Measurements from ENCODE around the gene ZGPAT. TPM values are rescaled to one million over a fixed set of nuclear protein-coding genes. Genes with fewer than 3 reads are reported as not detected.
A peak's percentile ranks its signal among the peaks of the same experiment; 100 is the strongest.
"Not testable (repeated sequence)": the region's sequence is repeated elsewhere in the genome, so short reads cannot be mapped to it uniquely, and the experiment has no call there.

The ZGPAT gene
- total RNA-seq, 1 donor from 2014 or later = 38.1 TPM

- Mint-ChIP-seq H3K27ac (no peak overlapping the region), H3K9me3 (no peaks in the 10 kb centered on the region), H3K4me1 (no peaks in the 10 kb centered on the region), H3K27me3 (peaks cover 9% of the 10 kb centered on the region), H3K36me3 (ENCODE audit: low read depth) (no peaks in the 10 kb centered on the region), H3K4me3 (no peak overlapping the region)
- DNase-seq = no peak
- intact Hi-C loops (cut with micrococcal nuclease) = no loop called here
Measured at GRCh38 chr20:63766695-63767426, 59.0 kb downstream of the ZGPAT start.

DNA sequence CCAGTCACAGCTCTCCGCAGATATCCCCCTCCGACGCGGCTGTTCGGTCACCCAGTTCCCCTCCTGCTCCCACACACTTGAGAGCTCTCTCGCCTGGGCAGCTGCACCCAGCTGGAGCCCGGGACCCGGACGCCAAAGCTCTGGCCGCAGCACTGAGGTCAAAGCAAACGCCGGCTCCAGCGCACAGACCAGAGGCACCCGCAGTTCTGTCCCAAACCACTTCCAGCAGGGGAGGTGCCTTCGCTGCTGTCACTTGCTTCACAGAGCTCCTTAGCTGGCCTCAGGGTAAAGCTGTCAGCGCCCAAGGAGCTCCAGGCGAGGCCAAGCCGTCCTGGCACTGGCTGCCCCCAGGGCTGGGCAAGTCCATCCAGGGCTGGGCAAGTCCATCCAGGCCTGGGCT, 59.6 kb downstream of the ZGPAT start:
- no peak overlapping the region for H3K4me3 Mint-ChIP-seq
- intact Hi-C loops (cut with micrococcal nuclease) = no loop called here
- H3K4me1 Mint-ChIP-seq = no peaks in the 10 kb centered on the region
- no peaks in the 10 kb centered on the region for H3K9me3 Mint-ChIP-seq
- no peak overlapping the region for H3K27ac Mint-ChIP-seq
- DNase-seq = no peak
- peaks cover 7% of the 10 kb centered on the region for H3K27me3 Mint-ChIP-seq
- no peaks in the 10 kb centered on the region for H3K36me3 Mint-ChIP-seq (ENCODE audit: low read depth)

- DNase-seq = no peak
- intact Hi-C loops (cut with micrococcal nuclease) = no loop called here
Measured at GRCh38 chr20:63767886-63768285, 60.0 kb downstream of the ZGPAT start.

GRCh38 chr20:63768591-63769515, 61.0 kb downstream of the ZGPAT start:
- intact Hi-C loops (cut with micrococcal nuclease) = no loop called here
- Mint-ChIP-seq H3K27me3 (peaks cover 2% of the 10 kb centered on the region), H3K4me1 (no peaks in the 10 kb centered on the region), H3K4me3 (no peak overlapping the region), H3K27ac (no peak overlapping the region), H3K36me3 (ENCODE audit: low read depth) (no peaks in the 10 kb centered on the region), H3K9me3 (no peaks in the 10 kb centered on the region)
- DNase-seq = no peak

More at GRCh38 chr20:63767886-63768285, 60.0 kb downstream of the ZGPAT start:
- no peak overlapping the region for H3K27ac Mint-ChIP-seq
- no peaks in the 10 kb centered on the region for H3K36me3 Mint-ChIP-seq (ENCODE audit: low read depth)
- no peaks in the 10 kb centered on the region for H3K4me1 Mint-ChIP-seq
- H3K27me3 Mint-ChIP-seq = peaks cover 6% of the 10 kb centered on the region
- no peak overlapping the region for H3K4me3 Mint-ChIP-seq
- no peaks in the 10 kb centered on the region for H3K9me3 Mint-ChIP-seq

DNA sequence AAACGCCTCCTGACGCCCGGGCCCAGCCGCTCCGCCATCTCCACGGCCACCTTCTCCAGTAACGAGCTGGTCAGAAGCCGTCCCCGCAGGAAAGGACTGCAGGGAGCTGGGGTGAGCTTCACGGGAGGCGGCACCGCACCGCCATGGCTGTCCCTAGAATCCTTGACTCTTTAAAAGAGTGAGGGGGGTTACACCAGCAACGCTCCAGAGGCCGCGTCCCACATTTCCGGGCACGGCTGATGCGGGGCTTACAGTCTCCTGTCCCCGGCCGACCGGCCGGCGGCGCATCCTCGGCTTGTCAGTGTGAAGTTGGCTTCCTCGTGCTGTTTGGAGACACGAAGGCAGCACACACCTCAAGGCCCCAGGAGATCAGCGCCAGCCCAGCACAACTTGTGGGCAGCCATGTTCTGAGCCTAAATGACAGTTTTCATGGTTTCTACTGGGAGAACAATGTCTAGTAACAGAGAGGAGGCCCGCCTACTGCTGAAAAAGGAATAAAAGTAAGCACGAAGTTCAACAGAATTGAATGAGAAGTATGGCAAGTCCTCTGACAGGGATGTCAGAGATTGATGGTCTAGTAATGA, 62.1 kb downstream of the ZGPAT start:
- H3K27me3 Mint-ChIP-seq = peaks cover 2% of the 10 kb centered on the region
- no peaks in the 10 kb centered on the region for H3K4me1 Mint-ChIP-seq
- no peaks in the 10 kb centered on the region for H3K36me3 Mint-ChIP-seq (ENCODE audit: low read depth)
- no peaks in the 10 kb centered on the region for H3K9me3 Mint-ChIP-seq
- no peak overlapping the region for H3K4me3 Mint-ChIP-seq
- intact Hi-C loops (cut with micrococcal nuclease) = no loop called here
- DNase-seq = no peak
- H3K27ac Mint-ChIP-seq = no peak overlapping the region

DNA sequence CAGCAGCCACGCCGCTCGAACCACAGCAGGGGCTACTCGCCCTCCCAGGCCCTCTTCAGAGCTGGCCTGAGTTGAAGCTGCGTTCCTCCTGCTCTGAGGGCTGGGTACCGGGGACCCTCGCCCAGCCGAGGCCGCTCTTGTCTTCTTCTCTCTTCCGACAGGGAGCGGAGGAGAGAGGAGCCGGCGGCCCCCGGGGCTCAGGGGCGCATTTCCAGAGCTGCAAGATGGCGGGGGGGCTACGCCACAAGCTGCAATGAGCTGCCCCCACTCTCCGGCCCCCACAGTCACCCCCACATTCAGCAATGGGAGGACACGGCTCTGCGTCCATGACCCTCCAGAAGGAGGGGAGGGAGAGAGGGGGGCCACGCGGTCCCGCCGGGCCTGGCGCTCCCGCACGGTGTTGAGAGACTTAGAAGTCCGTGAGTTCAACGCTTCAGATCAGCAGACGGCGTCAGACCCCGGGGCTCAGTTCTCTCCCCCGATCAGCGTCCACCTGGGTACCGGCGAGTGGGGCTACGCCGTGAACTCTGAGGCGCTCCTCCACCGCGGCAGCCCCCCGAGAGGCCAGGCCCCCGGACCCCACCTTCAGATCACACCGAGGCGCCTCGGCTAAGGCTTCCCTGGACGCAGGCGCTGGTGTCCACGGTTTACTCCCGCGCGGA, 63.3 kb downstream of the ZGPAT start:
- no peak overlapping the region for H3K27ac Mint-ChIP-seq
- DNase-seq = no peak
- intact Hi-C loops (cut with micrococcal nuclease) = no loop called here
- H3K4me3 Mint-ChIP-seq = no peak overlapping the region
- H3K27me3 Mint-ChIP-seq = no peaks in the 10 kb centered on the region
- H3K36me3 Mint-ChIP-seq (ENCODE audit: low read depth) = no peaks in the 10 kb centered on the region
- no peaks in the 10 kb centered on the region for H3K9me3 Mint-ChIP-seq
- no peaks in the 10 kb centered on the region for H3K4me1 Mint-ChIP-seq

GRCh38 chr20:63772781-63773518, 65.1 kb downstream of the ZGPAT start:
- Mint-ChIP-seq H3K27ac (no peak overlapping the region), H3K27me3 (no peaks in the 10 kb centered on the region), H3K36me3 (ENCODE audit: low read depth) (no peaks in the 10 kb centered on the region), H3K4me3 (no peak overlapping the region), H3K9me3 (no peaks in the 10 kb centered on the region), H3K4me1 (no peaks in the 10 kb centered on the region)
- intact Hi-C loops (cut with micrococcal nuclease) = no loop called here
- DNase-seq = no peak

DNA sequence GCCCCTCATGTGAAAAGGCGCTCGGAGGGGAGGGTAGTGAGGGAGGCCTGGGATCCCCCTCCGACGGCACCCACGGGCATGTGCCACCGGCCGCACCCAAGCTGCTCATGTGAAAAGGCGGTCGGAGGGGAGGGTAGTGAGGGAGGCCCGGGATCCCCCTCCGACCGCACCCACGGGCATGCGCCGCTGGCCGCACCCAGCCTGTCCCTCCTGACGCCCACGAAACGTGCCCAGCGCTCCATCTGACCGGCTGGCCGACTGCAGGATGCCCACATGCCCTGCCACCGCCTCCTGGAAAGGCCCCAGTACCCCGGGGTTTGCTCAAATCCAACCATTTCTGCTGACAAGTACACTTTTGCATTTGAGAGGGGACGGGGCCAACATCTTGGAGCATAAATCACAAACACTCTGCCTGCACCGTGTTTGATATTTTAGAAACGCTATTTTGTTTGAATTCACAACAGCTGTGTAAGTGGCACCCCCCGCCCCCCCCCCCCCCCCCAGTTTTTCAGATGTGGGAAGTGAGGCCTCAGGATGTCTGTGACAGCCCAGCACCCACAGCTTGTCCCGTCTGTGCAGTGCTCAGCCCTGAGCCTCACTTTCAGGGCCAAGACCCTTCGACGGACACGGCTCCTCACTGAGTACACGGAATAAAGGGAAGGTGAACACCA, 65.9 kb downstream of the ZGPAT start:
- no peak overlapping the region for H3K4me3 Mint-ChIP-seq
- no peak overlapping the region for H3K27ac Mint-ChIP-seq
- intact Hi-C loops (cut with micrococcal nuclease) = no loop called here
- H3K9me3 Mint-ChIP-seq = no peaks in the 10 kb centered on the region
- H3K4me1 Mint-ChIP-seq = no peaks in the 10 kb centered on the region
- DNase-seq = no peak
- no peaks in the 10 kb centered on the region for H3K36me3 Mint-ChIP-seq (ENCODE audit: low read depth)
- no peaks in the 10 kb centered on the region for H3K27me3 Mint-ChIP-seq

- Mint-ChIP-seq H3K27ac (no peak overlapping the region), H3K27me3 (no peaks in the 10 kb centered on the region), H3K9me3 (no peaks in the 10 kb centered on the region)
Measured at GRCh38 chr20:63774306-63774705, 66.5 kb downstream of the ZGPAT start.

DNA sequence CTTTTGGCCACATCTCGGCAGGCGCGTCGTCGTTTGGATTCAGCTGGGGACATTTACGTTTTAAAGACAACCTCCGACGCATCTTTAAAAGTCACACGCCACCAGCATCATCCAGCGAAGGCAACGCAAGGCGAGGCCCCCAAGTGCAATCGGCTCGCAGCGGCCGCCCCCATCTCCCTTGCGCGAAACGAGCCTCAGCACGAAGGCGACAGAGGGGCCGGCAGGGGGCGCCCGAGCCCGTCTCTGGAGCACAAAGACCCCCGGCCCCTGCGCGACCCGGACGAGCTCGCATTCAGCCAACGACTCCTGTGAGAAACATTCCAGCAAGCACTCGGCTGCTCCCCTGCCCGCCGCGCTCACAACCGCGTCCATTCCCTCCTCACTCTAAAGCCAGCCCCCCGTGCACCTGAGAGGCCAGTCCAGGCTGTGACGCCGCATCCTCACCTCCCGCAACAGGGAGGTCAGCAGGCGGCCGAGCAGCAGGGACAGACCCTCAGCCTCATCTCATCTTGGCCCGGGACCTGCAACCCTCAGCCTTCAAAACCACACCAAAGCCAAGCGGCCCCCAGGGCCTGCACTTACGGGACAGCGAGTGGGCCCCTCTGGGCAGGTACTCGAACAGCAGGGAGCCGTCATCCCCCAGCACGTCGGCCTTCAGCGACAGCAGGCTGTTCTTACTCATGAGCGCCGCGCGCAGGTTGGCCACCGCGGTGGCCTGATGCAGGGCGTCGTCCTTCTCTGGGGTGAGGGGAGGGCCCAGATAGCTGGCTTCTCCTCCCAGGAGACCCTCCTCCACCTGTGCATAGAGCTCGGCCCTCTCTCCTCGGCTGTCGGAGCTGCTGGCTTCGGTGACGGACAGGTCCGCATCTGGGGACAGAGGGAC, 67.5 kb downstream of the ZGPAT start:
- Mint-ChIP-seq H3K27me3 (no peaks in the 10 kb centered on the region), H3K36me3 (ENCODE audit: low read depth) (no peaks in the 10 kb centered on the region), H3K9me3 (no peaks in the 10 kb centered on the region), H3K27ac (no peak overlapping the region), H3K4me1 (no peaks in the 10 kb centered on the region), H3K4me3 (no peak overlapping the region)
- intact Hi-C loops (cut with micrococcal nuclease) = no loop called here
- peak; percentile 72 for DNase-seq

More at GRCh38 chr20:63774306-63774705, 66.5 kb downstream of the ZGPAT start:
- Mint-ChIP-seq H3K4me1 (no peaks in the 10 kb centered on the region), H3K36me3 (ENCODE audit: low read depth) (no peaks in the 10 kb centered on the region), H3K4me3 (no peak overlapping the region)
- intact Hi-C loops (cut with micrococcal nuclease) = no loop called here
- DNase-seq = no peak

DNA sequence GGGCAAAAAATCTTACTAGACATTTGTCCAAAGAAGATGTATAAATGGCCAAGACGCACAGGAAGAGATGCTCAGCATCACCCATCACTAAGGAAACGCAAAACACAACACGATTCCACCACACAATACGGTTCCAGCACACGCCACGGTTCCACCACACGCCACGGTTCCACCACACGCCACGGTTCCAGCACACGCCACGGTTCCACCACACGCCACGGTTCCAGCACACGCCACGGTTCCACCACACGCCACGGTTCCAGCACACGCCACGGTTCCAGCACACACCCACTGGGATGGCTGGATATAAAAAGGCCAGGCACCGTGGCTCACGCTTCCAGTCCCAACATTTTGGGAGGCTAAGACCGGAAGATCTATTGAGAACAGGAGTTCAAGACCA, 69.0 kb downstream of the ZGPAT start:
- H3K27ac Mint-ChIP-seq; H3K9me3 Mint-ChIP-seq; H3K36me3 Mint-ChIP-seq (ENCODE audit: low read depth); H3K4me1 Mint-ChIP-seq; DNase-seq; intact Hi-C loops (cut with micrococcal nuclease); H3K27me3 Mint-ChIP-seq; H3K4me3 Mint-ChIP-seq: not testable (repeated sequence)

DNA sequence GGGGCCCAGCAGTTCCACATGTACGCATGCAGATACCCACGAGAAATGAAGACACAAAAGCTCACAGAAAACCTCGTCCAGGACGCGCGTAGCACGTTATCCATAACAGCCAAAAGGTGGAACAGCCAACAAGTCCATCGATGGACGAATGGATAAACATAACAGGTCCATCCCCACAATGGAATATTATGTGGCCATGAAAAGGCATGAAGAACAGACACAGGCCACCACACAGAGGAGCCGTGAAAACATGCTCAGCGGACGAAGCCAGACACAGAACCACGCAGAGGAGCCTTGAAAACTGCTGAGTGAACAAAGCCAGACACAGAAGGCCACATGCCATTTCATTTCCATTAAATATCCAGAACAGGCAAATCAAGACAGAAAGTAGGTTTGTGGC, 69.8 kb downstream of the ZGPAT start:
- H3K36me3 Mint-ChIP-seq (ENCODE audit: low read depth) = no peaks in the 10 kb centered on the region

More for the DNA sequence above, 69.8 kb downstream of the ZGPAT start:
- H3K27me3 Mint-ChIP-seq = no peaks in the 10 kb centered on the region
- intact Hi-C loops (cut with micrococcal nuclease) = no loop called here
- no peak overlapping the region for H3K4me3 Mint-ChIP-seq
- H3K4me1 Mint-ChIP-seq = peaks cover 6% of the 10 kb centered on the region
- no peak overlapping the region for H3K27ac Mint-ChIP-seq
- DNase-seq = no peak
- no peaks in the 10 kb centered on the region for H3K9me3 Mint-ChIP-seq

All from activated CD4-positive, alpha-beta T cell treated with anti-CD3 and anti-CD28 coated beads, Interleukin-2, amount 10 ng/mL, durations not matched to agents 24 days and 14 days (primary cell).